IPS-15b (cell line): ENCODE measurements around the gene SPATA24.
"Not testable (repeated sequence)": the region's sequence is repeated elsewhere in the genome, so short reads cannot be mapped to it uniquely, and the experiment has no call there.

ENCODE experiments used
- H3K27me3 ChIP-seq: one replicate; pipeline ENCODE4 v1.6.1; 2013; ENCODE audit warnings: low read length; ENCODE audit not compliant: control insufficient read depth, insufficient read depth
- H3K36me3 ChIP-seq: one replicate; pipeline ENCODE4 v1.6.1; 2013; ENCODE audit warnings: low read length; ENCODE audit not compliant: control insufficient read depth, insufficient read depth
- H3K4me1 ChIP-seq: one replicate; pipeline ENCODE4 v1.6.1; 2013; ENCODE audit warnings: mild to moderate bottlenecking, low read length; ENCODE audit not compliant: control insufficient read depth, insufficient read depth
- H3K4me3 ChIP-seq: one replicate; pipeline ENCODE4 v1.5.1; 2013; ENCODE audit warnings: low read depth, low read length
- H3K9ac ChIP-seq: one replicate; pipeline ENCODE4 v1.6.1; 2013; ENCODE audit warnings: low read depth, mild to moderate bottlenecking, low read length
- H3K9me3 ChIP-seq: one replicate; pipeline ENCODE4 v1.6.1; 2013; ENCODE audit warnings: mild to moderate bottlenecking, low read length; ENCODE audit not compliant: control insufficient read depth, insufficient read depth

The SPATA24 gene

GRCh38 chr5:139414581-139415130 is 10.8 kb upstream of the SPATA24 start:
- Histone ChIP-seq H3K4me1 (no peaks in the 10 kb centered on the region), H3K36me3 (no peaks in the 10 kb centered on the region), H3K9ac (no peak overlapping the region), H3K9me3 (no peaks in the 10 kb centered on the region), H3K4me3 (no peak overlapping the region), H3K27me3 (no peaks in the 10 kb centered on the region)

- H3K27me3 ChIP-seq = no peaks in the 10 kb centered on the region
- H3K9ac ChIP-seq = no peak overlapping the region
- no peak overlapping the region for H3K4me3 ChIP-seq
- no peaks in the 10 kb centered on the region for H3K9me3 ChIP-seq
- no peaks in the 10 kb centered on the region for H3K4me1 ChIP-seq
- H3K36me3 ChIP-seq = no peaks in the 10 kb centered on the region
Observed at GRCh38 chr5:139413963-139414362, 10.1 kb upstream of the SPATA24 start.

- Histone ChIP-seq H3K9ac (no peak overlapping the region), H3K4me1 (no peaks in the 10 kb centered on the region), H3K36me3 (no peaks in the 10 kb centered on the region), H3K4me3 (no peak overlapping the region), H3K9me3 (no peaks in the 10 kb centered on the region), H3K27me3 (no peaks in the 10 kb centered on the region)
Observed at GRCh38 chr5:139413153-139413552, 9.3 kb upstream of the SPATA24 start.

GRCh38 chr5:139410993-139411828 is 7.3 kb upstream of the SPATA24 start:
- no peak overlapping the region for H3K4me3 ChIP-seq

GRCh38 chr5:139410121-139410992 is 6.5 kb upstream of the SPATA24 start:
- no peaks in the 10 kb centered on the region for H3K36me3 ChIP-seq
- no peaks in the 10 kb centered on the region for H3K4me1 ChIP-seq
- no peak overlapping the region for H3K4me3 ChIP-seq
- peaks cover 10% of the 10 kb centered on the region for H3K27me3 ChIP-seq
- H3K9me3 ChIP-seq = no peaks in the 10 kb centered on the region
- H3K9ac ChIP-seq = no peak overlapping the region

More at GRCh38 chr5:139410993-139411828, 7.3 kb upstream of the SPATA24 start:
- H3K9me3 ChIP-seq = no peaks in the 10 kb centered on the region
- H3K36me3 ChIP-seq = no peaks in the 10 kb centered on the region
- H3K9ac ChIP-seq = no peak overlapping the region
- H3K4me1 ChIP-seq = no peaks in the 10 kb centered on the region
- peaks cover 10% of the 10 kb centered on the region for H3K27me3 ChIP-seq

GRCh38 chr5:139409116-139409515 is 5.2 kb upstream of the SPATA24 start:
- not testable (repeated sequence) for H3K4me1 ChIP-seq

GRCh38 chr5:139408191-139408590 is 4.3 kb upstream of the SPATA24 start:
- Histone ChIP-seq H3K9me3 (no peaks in the 10 kb centered on the region), H3K9ac (no peak overlapping the region), H3K4me1 (peaks cover 2% of the 10 kb centered on the region), H3K27me3 (peaks cover 10% of the 10 kb centered on the region), H3K36me3 (no peaks in the 10 kb centered on the region), H3K4me3 (no peak overlapping the region)

More at GRCh38 chr5:139409116-139409515, 5.2 kb upstream of the SPATA24 start:
- H3K9ac ChIP-seq, H3K4me3 ChIP-seq, H3K36me3 ChIP-seq, H3K9me3 ChIP-seq: not testable (repeated sequence)
- H3K27me3 ChIP-seq = peaks cover 10% of the 10 kb centered on the region

GRCh38 chr5:139407517-139407916 is 3.6 kb upstream of the SPATA24 start:
- Histone ChIP-seq H3K9ac (no peak overlapping the region), H3K4me3 (no peak overlapping the region), H3K36me3 (no peaks in the 10 kb centered on the region), H3K27me3 (peaks cover 10% of the 10 kb centered on the region), H3K4me1 (peaks cover 2% of the 10 kb centered on the region), H3K9me3 (no peaks in the 10 kb centered on the region)

- peaks cover 2% of the 10 kb centered on the region for H3K4me1 ChIP-seq
Observed at GRCh38 chr5:139406963-139407362, 3.1 kb upstream of the SPATA24 start.

GRCh38 chr5:139404484-139404840 is 573 bp upstream of the SPATA24 start:
- H3K27me3 ChIP-seq = peaks cover 10% of the 10 kb centered on the region
- H3K4me3 ChIP-seq = peak overlapping the region; percentile 77
- no peaks in the 10 kb centered on the region for H3K9me3 ChIP-seq
- no peaks in the 10 kb centered on the region for H3K36me3 ChIP-seq
- no peak overlapping the region for H3K9ac ChIP-seq
- peaks cover 2% of the 10 kb centered on the region for H3K4me1 ChIP-seq

More at GRCh38 chr5:139406963-139407362, 3.1 kb upstream of the SPATA24 start:
- H3K9ac ChIP-seq = no peak overlapping the region
- no peaks in the 10 kb centered on the region for H3K36me3 ChIP-seq
- no peaks in the 10 kb centered on the region for H3K9me3 ChIP-seq
- peaks cover 10% of the 10 kb centered on the region for H3K27me3 ChIP-seq
- no peak overlapping the region for H3K4me3 ChIP-seq

GRCh38 chr5:139403418-139403786 is 487 bp downstream of the SPATA24 start:
- Histone ChIP-seq H3K27me3 (peaks cover 10% of the 10 kb centered on the region), H3K9ac (no peak overlapping the region), H3K9me3 (no peaks in the 10 kb centered on the region), H3K4me3 (peak overlapping the region; percentile 77), H3K4me1 (peaks cover 2% of the 10 kb centered on the region), H3K36me3 (no peaks in the 10 kb centered on the region)
